Hematopoietic multipotent progenitor cell treated with erythropoietin and hydrocortisone succinate and interleukin-3 and kit ligand, for 8 days (in vitro differentiated cells): ENCODE results near the gene TEX54.
"Not testable (repeated sequence)": the region's sequence is repeated elsewhere in the genome, so short reads cannot be mapped to it uniquely, and the experiment has no call there.

Experiments used
- DNase-seq: peaks from one replicate; pipeline ENCODE4 v3.0.0-alpha.2; 2015

TEX54 gene

DNA sequence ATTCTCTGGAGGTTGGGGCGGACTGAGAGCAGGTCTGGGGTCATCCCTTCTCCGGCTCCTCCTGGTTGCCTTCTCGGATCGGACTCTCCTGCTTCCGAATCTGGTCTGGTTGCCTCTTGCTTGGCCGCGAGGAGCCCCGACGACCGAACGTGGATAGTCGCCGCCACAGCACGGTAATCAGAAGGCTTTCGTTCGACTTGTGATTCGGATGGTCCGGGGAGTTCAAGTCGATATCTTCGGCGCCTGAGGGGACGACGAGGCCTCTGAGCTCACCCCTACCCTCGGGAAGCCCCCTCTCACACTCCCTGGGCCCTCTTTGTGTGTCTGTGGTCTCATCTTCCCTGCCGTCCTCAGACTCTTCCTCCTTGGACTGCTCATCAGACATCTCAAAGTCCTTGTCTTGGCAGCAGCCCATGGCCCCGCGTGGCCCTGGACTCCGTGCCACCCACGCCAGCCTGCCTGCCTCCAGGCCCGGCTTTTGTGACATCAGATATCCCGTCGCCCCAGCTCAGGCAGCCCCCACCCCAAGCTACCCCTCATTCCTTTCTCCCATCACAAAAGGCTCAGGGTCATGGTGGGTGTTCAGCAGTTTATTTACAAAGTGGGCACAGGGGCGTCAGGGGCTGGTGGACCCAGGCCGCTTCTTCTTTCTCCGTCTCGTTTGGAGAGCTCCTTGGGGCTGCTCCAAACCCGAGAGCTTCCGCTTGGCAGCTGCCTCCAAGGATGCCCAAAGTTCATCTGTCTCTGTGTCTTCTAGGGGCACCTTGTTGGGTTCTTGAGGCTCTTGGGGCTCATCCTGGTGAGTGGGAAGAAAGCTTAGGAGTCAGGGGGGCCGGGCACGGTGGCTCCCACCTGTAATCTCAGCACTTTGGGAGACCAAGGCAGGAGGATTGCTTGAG is at the start of gene TEX54:
Gene TEX54 (minus strand): TSS at position 506 of the 899 bp plus-strand sequence.
- DNase-seq: peak; percentile 27

DNA sequence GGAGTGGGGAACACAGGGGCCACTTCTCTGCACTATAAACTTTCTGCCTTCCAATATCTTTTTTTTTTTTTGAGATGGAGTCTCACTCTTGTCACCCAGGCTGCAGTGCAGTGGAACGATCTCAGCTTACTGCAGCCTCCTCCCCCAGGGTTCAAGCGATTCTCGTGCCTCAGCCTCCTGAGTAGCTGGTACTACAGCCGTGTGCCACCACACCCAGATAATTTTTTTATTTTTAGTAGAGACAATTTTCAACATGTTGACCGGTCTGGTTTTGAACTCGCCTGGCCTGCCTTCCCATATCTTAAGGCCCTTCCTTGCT is 49.7 kb upstream of the TEX54 start:
- DNase-seq: peak; percentile 54

DNA sequence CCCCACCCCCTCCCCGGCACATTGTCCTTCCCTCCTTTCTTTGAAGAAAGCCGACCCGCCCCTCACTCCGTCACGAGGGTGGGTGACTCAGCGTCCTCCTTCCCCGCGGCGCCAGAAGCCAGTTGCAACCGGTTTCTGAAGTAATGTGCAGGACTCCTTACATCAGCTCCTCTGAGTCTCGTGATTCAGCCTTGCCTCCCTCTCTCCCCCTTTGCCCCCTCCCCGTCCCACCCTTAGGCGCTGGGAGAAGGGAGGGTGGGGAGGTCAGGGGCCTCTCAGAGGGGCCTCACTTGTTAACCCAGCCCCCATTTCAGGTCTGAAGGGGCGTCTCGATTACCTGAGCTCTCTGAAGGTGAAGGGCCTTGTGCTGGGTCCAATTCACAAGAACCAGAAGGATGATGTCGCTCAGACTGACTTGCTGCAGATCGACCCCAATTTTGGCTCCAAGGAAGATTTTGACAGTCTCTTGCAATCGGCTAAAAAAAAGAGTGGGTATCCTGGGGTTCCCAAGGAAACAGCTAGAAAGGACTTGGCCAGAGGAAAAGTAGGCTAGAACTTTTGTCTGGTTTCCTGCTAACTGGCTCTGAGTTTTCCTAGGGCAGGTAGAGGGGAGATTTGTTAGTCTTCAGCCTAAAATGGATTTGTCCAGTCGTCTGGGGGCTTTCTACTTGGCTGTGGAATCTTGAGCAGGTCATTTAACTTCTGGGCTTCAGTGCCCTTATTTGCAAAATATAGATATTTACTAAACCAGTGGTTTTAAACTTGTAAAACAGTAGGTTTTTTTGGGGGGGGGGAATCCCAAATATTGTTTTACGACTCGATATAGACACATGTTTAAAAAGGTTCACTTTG is 49.2 kb upstream of the TEX54 start:
- peak; percentile 97 for DNase-seq

DNA sequence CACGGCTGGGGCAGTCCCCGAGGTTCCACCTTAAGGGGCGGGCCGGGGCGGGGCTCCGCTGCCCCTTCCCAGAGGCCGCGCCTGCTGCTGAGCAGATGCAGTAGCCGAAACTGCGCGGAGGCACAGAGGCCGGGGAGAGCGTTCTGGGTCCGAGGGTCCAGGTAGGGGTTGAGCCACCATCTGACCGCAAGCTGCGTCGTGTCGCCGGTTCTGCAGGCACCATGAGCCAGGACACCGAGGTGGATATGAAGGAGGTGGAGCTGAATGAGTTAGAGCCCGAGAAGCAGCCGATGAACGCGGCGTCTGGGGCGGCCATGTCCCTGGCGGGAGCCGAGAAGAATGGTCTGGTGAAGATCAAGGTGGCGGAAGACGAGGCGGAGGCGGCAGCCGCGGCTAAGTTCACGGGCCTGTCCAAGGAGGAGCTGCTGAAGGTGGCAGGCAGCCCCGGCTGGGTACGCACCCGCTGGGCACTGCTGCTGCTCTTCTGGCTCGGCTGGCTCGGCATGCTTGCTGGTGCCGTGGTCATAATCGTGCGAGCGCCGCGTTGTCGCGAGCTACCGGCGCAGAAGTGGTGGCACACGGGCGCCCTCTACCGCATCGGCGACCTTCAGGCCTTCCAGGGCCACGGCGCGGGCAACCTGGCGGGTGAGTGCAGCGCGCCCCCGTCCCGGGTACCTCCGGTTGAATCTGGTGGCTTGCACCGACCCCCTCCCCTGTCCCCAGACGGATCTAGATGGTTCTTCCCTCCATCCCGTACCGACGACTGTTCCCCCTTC is 48.4 kb upstream of the TEX54 start, which contains the start of gene SLC3A2:
Gene SLC3A2 (plus strand): TSS at position 94 of the 776 bp plus-strand sequence. CDS start 128 bp downstream, at position 222.
- DNase-seq: peak; percentile 91

DNA sequence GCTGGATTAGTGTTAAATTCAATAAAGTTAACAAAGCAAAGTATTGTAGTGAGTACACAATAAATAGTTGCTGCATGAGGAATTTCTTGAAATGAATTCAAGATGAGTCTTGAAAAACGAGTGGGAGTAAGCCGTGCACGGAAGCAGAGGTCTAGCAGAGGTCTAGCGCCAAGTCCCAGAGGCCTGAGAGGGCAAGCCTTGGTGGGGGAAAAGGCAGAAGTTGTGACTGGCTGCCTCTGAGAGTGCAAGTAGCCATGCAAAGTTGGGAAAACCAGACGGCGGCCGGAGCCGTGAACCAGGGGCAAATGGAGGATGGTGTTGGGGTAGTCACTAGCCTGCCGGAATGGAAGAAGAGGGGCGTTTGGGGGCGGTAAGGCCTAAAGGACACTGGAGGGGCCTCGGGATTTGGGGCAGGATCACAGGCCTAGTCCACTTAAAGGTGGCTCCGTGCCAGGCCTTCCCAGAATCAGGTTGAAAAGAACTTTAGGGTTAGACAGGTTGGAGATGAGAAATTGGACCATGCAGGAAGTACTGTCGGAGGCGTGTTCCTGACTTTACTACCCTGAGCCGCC is 47.7 kb upstream of the TEX54 start:
- DNase-seq: peak; percentile 57

DNA sequence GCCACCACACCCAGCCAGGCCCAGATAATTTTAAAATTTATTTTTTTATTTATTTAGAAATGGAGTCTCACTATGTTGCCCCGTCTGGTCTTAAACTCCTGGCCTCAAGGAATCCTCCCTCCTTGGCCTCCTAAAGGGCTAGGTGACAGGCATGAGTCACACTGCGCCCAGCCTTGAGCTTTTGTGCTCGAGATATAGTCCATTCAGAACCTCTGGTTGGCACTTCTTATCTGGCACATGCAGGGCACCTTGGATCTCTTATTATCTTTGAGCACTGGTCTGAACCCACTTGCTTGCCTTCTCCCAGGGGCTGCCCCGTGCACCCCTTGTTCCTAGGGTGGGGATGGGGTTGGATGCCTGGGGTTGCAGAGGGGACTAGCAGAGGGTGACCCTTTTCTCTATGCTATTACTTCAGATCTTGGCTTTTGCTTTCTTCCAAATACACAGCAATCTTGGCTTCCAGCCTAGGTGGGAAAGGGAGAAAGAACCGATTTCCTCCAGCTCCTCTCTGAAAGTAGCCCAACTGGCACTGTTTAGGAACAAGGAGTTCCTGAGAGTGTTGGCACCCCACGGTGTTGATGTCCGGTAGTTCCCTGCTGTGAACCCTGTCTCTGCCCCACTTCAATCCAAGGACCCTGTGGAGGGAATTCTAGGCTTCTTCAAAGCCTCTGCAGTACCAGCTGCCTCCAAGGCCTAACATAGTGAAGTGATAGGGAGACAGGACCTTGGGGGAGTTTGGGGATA is 46.8 kb upstream of the TEX54 start:
- peak; percentile 97 for DNase-seq

DNA sequence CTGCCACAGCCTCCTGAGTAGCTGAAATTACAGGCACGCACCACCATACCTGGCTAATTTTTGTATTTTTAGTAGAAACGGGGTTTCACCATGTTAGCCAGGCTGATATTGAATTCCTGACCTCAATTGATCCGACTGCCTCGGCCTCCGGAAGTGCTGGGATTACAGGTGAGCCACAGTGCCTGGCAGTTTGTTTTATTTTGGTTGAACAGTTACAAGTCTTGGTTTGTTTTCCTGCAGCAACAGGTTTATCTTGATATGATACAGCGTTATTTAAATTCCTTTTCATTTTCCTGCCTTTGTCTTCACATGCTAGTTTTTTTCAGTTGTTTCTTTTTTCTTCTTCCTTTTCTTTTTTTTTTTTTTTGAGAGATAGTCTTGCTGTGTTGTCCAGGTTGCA is 44.1 kb upstream of the TEX54 start:
- DNase-seq: no peak

DNA sequence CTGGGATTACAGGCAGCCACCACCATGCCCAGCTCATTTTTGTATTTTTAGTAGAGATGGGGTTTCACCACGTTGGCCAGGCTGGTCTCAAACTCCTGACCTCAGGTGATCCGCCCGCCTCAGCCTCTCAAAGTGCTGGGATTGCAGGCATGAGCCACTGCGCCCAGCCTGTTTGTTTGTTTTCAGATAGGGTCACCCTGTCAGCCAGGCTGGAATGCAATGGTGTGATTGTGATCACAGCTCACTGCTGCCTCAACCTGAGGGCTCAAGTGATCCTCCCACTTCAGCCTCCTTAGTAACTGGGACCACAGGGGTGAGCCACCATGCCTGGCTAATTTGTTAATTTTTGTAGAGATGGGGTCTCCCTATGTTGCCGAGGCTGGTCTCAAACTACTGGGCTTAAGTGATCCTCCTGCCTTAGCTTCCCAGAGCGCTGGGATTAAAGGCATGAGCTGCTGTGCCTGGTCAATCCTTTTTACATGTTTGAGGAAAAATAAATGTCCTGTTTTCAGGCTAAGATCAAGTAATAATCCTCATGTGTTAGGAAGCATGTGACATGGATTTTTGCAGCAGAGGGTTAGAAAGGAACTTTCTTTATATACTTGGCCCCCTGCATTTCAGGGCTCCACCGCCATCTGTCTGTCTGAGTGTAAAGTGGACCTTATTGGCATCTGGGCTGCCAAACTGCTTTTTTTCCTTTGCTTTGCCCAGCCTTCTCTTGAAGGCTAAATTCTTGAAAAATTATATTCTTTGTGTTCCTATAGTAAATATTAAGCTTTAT is 43.2 kb upstream of the TEX54 start:
- no peak for DNase-seq

DNA sequence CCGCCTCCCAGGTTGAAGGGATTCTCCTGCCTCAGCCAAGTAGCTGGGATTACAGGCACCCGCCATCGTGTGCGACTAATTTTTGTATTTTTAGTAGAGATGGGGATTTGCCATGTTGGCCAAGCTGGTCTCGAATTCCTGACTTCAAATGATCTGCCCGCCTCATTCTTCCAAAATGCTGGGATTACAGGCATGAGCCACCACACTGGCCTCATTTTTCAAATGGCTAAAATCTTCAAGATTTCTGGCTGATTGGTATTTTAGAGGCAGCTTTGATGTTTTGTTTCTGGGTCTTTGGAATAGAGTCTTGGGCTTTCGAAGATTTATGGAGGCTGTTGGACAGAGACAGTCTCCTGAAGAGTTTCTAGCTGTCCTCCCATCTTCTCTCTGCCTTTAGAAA is 42.2 kb upstream of the TEX54 start:
- DNase-seq: no peak

DNA sequence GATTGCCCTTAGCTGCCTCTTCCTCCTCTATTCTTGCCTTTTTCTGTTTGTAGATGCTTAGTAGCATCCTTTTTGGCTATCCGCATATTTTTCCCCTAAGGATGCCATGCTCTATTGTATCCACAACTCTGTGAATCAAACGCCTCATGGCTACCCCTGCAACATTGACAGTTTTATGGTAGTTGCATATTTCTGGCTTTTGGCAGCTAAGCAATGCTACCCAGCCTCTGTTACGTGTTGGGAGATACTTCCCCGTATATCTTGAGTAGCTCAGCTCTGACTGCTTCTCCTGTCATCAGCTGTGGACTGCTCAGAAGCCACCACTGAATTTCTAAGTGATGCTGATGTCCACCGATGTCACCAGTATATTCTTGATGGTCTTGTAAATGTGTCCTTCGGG is 33.0 kb upstream of the TEX54 start:
- DNase-seq: no peak

DNA sequence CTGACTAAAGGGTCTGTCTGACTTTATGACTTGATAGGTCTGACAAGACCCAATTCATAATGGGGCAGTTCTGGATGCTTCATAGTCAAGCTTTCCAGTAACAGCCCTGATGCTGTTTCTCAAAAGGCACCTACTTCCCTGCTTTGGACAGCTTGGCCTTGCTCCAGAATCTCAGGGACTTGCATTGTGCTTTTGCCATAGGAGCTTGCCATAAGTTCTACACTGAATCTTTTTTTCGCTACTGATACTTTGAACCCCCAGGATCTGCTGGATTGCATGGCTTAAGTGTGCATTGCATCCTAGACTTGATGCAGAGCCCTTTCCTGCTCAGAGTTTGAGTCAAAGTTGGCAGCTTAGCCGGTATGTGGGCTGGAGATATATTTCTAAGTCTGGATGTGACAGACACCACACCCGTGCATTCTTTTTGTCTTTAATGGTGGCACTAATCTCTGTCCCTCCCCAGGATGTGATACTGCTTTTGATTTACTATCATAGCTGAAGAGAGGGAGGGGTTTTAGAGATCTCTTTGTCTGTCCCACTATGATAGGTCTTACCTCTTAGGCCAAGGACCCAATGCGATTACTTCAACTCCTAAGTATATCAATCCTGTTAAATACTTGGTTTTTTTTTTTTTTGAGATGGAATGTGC is 31.2 kb upstream of the TEX54 start:
- DNase-seq: no peak

DNA sequence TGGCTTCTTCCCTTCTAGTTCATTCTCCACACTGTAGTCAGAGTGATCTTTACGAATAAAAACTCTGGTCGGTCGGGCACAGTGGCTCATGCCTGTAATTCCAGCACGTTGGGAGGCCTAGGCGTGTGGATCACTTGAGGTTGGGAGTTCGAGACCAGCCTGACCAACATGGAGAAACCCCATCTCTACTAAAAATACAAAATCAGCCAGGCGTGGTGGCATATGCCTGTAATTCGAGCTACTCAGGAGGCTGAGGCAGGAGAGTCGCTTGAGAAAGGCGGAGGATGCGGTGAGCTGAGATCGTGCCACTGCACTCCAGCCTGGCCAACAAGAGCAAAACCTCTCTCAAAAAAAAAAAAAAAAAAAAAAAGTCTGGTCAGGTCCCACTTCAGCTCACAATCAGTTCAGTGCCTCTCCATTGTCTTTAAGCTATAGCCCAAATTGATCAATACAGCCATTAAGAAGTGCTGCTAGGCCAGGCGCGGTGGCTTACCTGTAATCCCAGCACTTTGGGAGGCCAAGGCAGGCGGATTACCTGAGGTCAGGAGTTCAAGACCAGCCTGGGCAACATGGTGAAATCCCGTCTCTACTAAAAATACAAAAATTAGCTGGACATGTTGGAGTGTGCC is 29.0 kb upstream of the TEX54 start:
- DNase-seq: not testable (repeated sequence)

DNA sequence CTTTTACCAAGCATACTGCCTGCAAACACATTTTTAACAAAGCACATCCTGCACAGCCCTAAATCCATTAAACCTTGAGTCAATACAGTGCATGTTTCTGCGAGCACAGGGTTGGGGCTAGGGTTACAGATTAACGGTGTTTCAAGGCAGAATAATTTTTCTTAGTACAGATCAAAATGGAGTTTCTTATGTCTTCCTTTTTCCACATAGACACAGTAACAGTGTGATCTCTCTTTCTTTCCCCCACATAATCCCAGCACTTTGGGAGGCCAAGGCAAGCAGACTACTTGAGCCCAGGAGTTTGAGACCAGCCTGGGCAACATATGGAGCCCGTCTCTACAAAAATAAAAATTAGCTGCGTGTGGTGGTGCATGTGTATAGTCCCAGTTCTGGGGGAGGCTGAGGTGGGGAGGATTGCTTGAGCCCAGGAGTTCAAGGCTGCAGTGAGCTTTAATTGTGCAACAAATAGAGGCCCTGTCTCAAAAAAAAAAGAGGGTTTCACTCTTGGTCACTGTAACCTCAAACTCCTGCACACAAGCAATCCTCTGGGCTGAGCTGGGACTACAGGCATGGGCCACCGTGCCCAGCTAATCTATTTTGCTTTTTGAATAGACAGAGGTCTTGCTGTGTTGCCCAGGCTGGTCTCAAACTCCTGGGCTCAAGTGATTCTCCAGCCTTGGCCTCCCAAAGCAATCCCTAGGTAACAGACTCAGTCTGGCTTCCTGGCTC is 28.4 kb upstream of the TEX54 start:
- no peak for DNase-seq

DNA sequence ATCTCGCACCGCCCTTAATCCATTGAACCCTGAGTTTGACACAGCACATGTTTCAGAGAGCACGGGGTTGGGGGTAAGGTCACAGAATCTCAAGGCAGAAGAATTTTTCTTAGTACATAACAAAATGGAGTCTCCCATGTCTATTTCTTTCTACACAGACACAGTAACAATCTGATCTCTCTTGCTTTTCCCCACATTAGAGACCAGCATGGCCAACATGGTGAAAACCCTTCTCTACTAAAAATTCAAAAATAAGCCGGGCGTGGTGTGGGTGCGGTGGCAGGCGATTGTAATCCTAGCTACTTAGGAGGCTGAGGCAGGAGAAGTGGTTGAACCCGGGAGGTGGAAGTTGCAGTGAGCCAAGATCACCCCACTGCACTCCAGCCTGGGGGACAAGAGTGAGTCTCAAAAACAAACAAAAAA is 26.7 kb upstream of the TEX54 start:
- DNase-seq: peak; percentile 51

DNA sequence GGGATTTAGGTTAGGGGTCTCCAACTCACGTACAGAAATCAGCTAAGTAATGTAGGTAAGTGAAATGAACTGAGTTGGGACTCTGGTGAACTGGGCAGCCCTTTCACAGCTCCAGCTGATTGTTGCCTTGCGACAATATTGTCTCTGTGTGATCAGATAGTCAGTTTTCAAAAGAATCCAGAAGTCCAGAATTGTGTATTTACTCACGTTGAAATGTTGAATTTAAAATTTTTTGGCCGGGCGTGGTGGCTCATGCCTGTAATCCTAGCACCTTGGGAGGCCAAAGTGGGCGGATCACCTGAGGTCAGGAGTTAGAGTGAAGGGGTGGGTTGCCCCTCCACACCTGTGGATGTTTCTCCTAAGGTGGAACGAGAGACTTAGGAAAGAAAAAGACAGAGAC is 25.6 kb upstream of the TEX54 start:
- DNase-seq: no peak

DNA sequence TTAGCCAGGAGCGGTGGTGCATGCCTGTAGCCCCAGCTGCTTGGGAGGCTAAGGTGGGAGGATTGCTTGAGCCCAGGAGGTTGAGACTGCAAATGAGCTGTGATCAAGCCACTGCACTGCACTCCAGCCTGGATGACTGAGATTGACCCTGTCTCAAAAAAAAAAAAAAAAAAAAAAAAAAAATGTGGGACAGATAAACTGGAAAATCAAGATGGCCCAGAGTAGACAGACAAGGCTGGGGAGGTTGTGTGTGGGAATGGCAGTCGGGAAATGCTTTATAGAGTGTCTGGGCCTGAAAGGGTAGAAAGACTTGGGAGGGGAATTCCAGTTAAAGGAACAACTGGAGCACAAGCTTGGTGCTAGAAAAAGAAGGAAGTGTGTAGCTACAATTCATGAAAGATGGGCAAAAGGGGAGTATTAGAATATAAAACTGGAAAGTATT is 24.9 kb upstream of the TEX54 start:
- DNase-seq: no peak

DNA sequence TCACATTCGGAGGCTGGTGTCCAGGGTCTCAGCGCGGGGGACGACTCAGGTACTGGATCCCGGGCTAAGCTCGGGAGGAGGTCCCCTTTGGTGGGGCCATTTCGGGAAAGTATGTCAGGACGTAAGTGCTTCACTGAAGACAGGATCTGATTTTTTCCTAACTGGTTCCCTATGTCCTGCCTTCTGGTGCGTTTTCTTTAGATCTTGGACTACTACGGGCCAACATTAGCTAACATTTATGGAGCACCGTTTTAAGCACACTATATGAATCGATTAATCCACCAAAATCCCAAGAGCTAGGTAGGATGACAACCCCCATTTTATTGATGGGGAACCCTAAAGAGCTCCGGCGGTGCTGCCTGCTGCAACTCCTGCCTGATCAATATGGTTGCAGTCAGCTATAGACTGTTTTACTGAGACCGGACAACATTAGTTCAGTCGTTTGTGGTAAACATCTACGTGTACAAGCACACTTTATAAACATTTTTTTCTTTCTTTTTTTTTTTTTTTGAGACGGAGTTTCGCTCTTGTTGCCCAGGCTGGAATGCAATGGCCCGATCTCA is 23.8 kb upstream of the TEX54 start:
- peak; percentile 44 for DNase-seq

DNA sequence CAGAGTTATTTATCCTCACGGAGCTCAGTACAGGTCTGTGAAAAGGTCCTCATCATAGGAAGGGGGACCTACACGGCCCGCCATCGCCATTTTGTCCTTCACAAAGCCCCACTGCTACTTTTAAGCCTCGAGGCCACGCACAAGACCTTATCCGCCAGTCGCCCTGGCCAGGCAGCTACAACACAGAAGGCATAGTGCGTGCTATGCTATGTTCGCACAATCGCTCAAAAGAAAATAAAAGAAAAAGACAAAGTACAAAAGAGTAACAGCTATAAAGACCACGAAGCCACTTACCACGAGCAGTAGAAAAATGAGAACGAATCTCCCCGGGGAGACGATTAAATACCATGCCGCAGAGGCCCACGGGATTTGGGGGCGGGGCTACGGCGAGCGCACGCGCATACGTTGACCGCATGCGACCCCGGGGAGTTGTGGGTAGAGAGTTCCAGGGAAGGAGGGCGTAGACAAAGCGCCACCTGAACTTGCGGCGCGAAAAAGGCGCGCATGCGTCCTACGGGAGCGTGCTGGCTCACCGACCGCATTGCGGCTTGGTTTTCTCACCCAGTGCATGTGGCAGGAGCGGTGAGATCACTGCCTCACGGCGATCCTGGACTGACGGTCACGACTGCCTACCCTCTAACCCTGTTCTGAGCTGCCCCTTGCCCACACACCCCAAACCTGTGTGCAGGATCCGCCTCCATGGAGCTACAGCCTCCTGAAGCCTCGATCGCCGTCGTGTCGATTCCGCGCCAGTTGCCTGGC is 23.1 kb upstream of the TEX54 start:
- DNase-seq: peak; percentile 98
